Sigmoid colon (tissue), 7 donors: ENCODE data around the gene SCYGR5. TPM values are rescaled to one million over a fixed set of nuclear protein-coding genes. Genes with fewer than 3 reads are reported as not detected.

Source experiments
- DNase-seq: peaks from one replicate; pipeline ENCODE4 v3.0.0-alpha.2; 2019
- H3K27ac ChIP-seq, 4 donors: fragments of 200-600 bp; sonication (generic); one replicate each; pipeline ENCODE4 v1.5.1; 2016 to 2019; ENCODE audit warnings: mild to moderate bottlenecking in 1 of 4
- H3K27me3 ChIP-seq, 3 donors: fragments of 200-600 bp; sonication (generic); one replicate each; pipeline ENCODE4 v1.5.1; 2019; ENCODE audit warnings: mild to moderate bottlenecking in 1 of 3
- H3K36me3 ChIP-seq, 4 donors: fragments of 200-600 bp; sonication (generic); one replicate each; pipeline ENCODE4 v1.5.1; 2016 to 2019
- H3K4me1 ChIP-seq, 4 donors: fragments of 200-600 bp; sonication (generic); one replicate each; pipeline ENCODE4 v1.5.1; 2017 to 2019
- H3K4me3 ChIP-seq, 4 donors: fragments of 200-600 bp; sonication (generic); one replicate each; pipeline ENCODE4 v1.5.1; 2017 to 2019; ENCODE audit warnings: mild to moderate bottlenecking in 2 of 4, moderate library complexity in 1 of 4
- H3K9me3 ChIP-seq, 4 donors: fragments of 200-600 bp in 3 of 4; sonication (generic) in 3 of 4; one replicate each; pipeline versions ENCODE4 v1.5.1 to v1.6.1; 2013 to 2019
- CTCF ChIP-seq, 4 experiments: fragments of 450-650 bp in 3 of 4; fragments of 200-600 bp in 1 of 4; IDR thresholded peaks; one replicate each; pipeline ENCODE4 v1.5.1; 2016 to 2019; ENCODE audit warnings: antibody characterized with exemption in 4 of 4, mild to moderate bottlenecking in 3 of 4, moderate library complexity in 2 of 4
- EP300 ChIP-seq, 4 donors: sonication (generic); formaldehyde crosslinking; IDR thresholded peaks; one replicate each; pipeline ENCODE4 v1.6.1; 2017; ENCODE audit warnings: antibody characterized with exemption in 4 of 4
- POLR2A ChIP-seq, 2 donors: fragments of 450-650 bp; IDR thresholded peaks; one replicate each; pipeline ENCODE4 v1.6.1; 2016; ENCODE audit warnings: antibody characterized with exemption in 2 of 2, mild to moderate bottlenecking in 2 of 2, moderate library complexity in 2 of 2
- POLR2AphosphoS5 ChIP-seq, 4 donors: sonication (generic); formaldehyde crosslinking; IDR thresholded peaks; one replicate each; pipeline ENCODE4 v1.6.1; 2017; ENCODE audit warnings: antibody characterized with exemption in 4 of 4
- WGBS, 2 donors: extraction: QIAGEN DNeasy Blood & Tissue Kit; methylation state at CpG; one replicate each; pipeline ENCODE4 v1.1.7; 2013; 5-methylcytosine and 5-hydroxymethylcytosine counted together
- intact Hi-C: fragments of 100-400 bp; cut with DNase I; formaldehyde crosslinking; loops from one replicate; pipeline ENCODE4 v1.15.1; 2023
- polyA plus RNA-seq, 3 donors: library from polyadenylated mRNA; stranded (reverse); fragments of 200-250 nt; gene quantifications; one replicate each; pipeline ENCODE4 v1.2.3, GENCODE V29; 2013
- total RNA-seq, 4 donors: library from RNA; depleted of rRNA; stranded (reverse); fragments of >200 nt; gene quantifications; one replicate each; pipeline ENCODE4 v1.1.0, GENCODE V29; 2016
- donor health status: healthy with polysubstance abuse.
- donor health status: Bipolar disorder and iron deficiency.
- donor health status: healthy.

The SCYGR5 gene
- total and polyA plus RNA-seq, 7 donors: not detected

- Histone ChIP-seq H3K27me3 (no peaks in the 10 kb centered on the region), H3K9me3 (no peaks in the 10 kb centered on the region), H3K27ac (no peak overlapping the region), H3K36me3 (no peaks in the 10 kb centered on the region), H3K4me1 (no peaks in the 10 kb centered on the region), H3K4me3 (no peak overlapping the region)
- whole genome bisulfite sequencing, 2 donors: 81 to 84% methylated on average over 7 of the region's 7 CpGs
- no peak for TF ChIP-seq CTCF (IDR thresholded peaks at IDR 0.05)
- no peak for TF ChIP-seq EP300 (IDR thresholded peaks at IDR 0.05)
- TF ChIP-seq POLR2AphosphoS5 (IDR thresholded peaks at IDR 0.05): no peak
- no peak for TF ChIP-seq POLR2A (IDR thresholded peaks at IDR 0.05)
- intact Hi-C loops: no loop called here
- no peak for DNase-seq
Observed at GRCh38 chr2:227629435-227629834, 37.2 kb upstream of the SCYGR5 start.

- no peak overlapping the region for H3K27ac ChIP-seq
- 91 to 95% methylated on average over 3 of the region's 3 CpGs for WGBS, 2 donors
- H3K27me3 ChIP-seq: no peaks in the 10 kb centered on the region
- no peak for DNase-seq
- H3K9me3 ChIP-seq: no peaks in the 10 kb centered on the region
- H3K4me1 ChIP-seq: no peaks in the 10 kb centered on the region
- intact Hi-C loops: no loop called here
- H3K36me3 ChIP-seq: no peaks in the 10 kb centered on the region
- no peak for TF ChIP-seq EP300 (IDR thresholded peaks at IDR 0.05)
- TF ChIP-seq POLR2AphosphoS5 (IDR thresholded peaks at IDR 0.05): no peak
- no peak for TF ChIP-seq POLR2A (IDR thresholded peaks at IDR 0.05)
- TF ChIP-seq CTCF (IDR thresholded peaks at IDR 0.05): no peak
- no peak overlapping the region for H3K4me3 ChIP-seq
Observed at GRCh38 chr2:227630322-227630721, 36.3 kb upstream of the SCYGR5 start.

GRCh38 chr2:227632827-227633226, 33.8 kb upstream of the SCYGR5 start:
- no peaks in the 10 kb centered on the region for H3K4me1 ChIP-seq
- no peak for DNase-seq
- TF ChIP-seq POLR2AphosphoS5 (IDR thresholded peaks at IDR 0.05) (no peak), EP300 (IDR thresholded peaks at IDR 0.05) (no peak), CTCF (IDR thresholded peaks at IDR 0.05) (no peak), POLR2A (IDR thresholded peaks at IDR 0.05) (no peak)
- no peaks in the 10 kb centered on the region for H3K36me3 ChIP-seq
- H3K4me3 ChIP-seq: no peak overlapping the region
- WGBS, 2 donors: 88% methylated on average over 6 of the region's 6 CpGs
- intact Hi-C loops: no loop called here
- H3K27me3 ChIP-seq: no peaks in the 10 kb centered on the region
- H3K9me3 ChIP-seq: no peaks in the 10 kb centered on the region
- H3K27ac ChIP-seq: no peak overlapping the region

- WGBS, 2 donors: 68 to 71% methylated on average over 3 of the region's 3 CpGs
- Histone ChIP-seq H3K36me3 (no peaks in the 10 kb centered on the region), H3K27ac (no peak overlapping the region), H3K4me1 (no peaks in the 10 kb centered on the region), H3K27me3 (no peaks in the 10 kb centered on the region), H3K9me3 (no peaks in the 10 kb centered on the region), H3K4me3 (no peak overlapping the region)
- no peak for TF ChIP-seq EP300 (IDR thresholded peaks at IDR 0.05)
- TF ChIP-seq POLR2AphosphoS5 (IDR thresholded peaks at IDR 0.05): no peak
- no peak for TF ChIP-seq CTCF (IDR thresholded peaks at IDR 0.05)
- TF ChIP-seq POLR2A (IDR thresholded peaks at IDR 0.05): no peak
- intact Hi-C loops: no loop called here
- no peak for DNase-seq
Observed at GRCh38 chr2:227634201-227634600, 32.4 kb upstream of the SCYGR5 start.

- Histone ChIP-seq H3K4me1 (no peaks in the 10 kb centered on the region), H3K27ac (no peak overlapping the region), H3K4me3 (no peak overlapping the region), H3K9me3 (no peaks in the 10 kb centered on the region), H3K27me3 (no peaks in the 10 kb centered on the region), H3K36me3 (no peaks in the 10 kb centered on the region)
- WGBS, 2 donors: 57% methylated on average over 2 of the region's 2 CpGs
- no peak for TF ChIP-seq POLR2A (IDR thresholded peaks at IDR 0.05)
- TF ChIP-seq EP300 (IDR thresholded peaks at IDR 0.05): no peak
- no peak for TF ChIP-seq POLR2AphosphoS5 (IDR thresholded peaks at IDR 0.05)
- TF ChIP-seq CTCF (IDR thresholded peaks at IDR 0.05): no peak
- no peak for DNase-seq
- intact Hi-C loops: no loop called here
Observed at GRCh38 chr2:227642656-227643055, 23.9 kb upstream of the SCYGR5 start.
